NCI-H1694 treated with DMSO at 0.1 percent for 48 hours (cell line): ENCODE measurements around the gene PIGO.

ENCODE experiments used
- DNase-seq: peaks from one replicate; lab custom pipeline; 2025; lab: John Stamatoyannopoulos, UW

The PIGO gene

DNA sequence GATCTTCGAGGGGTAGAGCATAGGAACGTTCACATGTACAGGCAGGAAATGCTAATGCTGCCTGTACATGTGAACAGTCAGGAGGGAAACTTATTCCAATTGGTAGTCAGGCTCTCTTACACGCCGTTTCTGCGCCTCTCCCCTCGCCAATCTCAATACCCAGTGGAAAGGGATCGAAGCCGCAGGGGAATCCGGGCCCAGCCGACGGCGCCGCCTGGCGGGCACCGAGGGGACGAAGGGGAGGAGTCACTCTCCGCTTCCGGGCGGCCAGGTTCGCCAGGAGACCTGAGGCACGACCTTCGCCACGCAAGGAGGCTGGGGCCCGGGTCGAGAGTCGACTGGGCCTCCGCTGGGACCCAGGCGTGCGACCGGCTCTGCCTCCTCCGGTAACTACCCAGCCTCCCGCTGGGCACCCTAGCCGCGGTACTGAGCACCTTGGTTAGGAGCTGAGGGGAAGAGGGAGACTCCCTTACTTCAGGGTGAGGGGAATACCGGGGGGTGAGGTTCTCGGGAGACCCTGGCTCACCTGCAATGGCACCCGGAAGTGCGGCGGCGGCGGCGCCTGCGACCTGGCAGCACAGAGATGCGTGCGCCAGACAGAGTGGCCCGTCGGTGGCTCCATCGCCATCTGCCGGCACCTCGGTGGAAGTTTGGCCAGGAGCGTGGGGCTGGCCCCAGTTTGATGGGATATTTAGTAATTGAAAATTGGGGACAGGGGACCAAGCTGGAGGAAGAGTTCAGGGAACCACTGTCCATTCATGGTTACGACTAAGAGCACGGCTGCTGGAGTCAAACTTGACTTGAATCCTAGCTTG lies at the start of gene PIGO:
Gene PIGO (minus strand): TSS at position 557 of the 815 bp plus-strand sequence. CDS start 1,026 bp downstream, outside the sequence.
- peak; percentile 87 for DNase-seq

DNA sequence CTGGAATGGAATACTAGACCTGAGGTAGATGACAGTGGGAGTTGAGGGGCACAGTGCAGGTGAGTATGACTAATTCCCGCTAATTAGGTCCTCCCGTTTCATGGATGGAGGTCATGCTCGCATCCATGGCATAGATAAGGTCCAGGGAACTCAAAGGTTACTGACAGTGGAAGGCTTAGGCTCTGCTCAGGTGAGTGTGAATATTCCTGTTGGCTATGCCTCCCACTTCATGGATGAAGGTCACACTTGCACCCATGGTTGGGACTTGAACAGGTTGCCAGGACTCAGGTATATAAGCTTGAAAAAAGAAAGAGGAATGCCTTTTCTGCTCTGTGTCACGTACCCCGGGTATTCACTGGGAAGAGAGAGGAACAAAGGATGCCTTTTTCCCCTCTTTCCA lies 45.6 kb upstream of the PIGO start:
- DNase-seq = no peak

DNA sequence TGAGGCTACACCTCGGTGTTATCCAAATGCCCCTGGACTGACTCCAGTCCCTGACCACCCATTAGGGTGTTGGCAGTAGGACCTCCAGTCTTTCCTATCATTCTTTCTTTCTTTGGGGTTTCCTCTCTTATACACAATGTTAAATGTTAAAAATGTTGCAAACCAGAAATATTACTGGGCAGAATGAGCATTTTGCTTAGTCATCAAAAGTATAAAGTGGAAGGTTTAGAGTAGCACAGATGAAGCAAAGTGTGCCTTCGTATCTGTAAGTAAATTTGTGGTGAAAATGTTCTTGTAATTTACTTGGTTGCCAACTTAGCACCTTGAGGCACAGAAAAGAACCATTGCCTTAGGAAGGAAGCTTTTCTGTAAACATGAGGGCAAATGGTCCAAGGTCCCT lies 43.7 kb upstream of the PIGO start:
- no peak for DNase-seq

DNA sequence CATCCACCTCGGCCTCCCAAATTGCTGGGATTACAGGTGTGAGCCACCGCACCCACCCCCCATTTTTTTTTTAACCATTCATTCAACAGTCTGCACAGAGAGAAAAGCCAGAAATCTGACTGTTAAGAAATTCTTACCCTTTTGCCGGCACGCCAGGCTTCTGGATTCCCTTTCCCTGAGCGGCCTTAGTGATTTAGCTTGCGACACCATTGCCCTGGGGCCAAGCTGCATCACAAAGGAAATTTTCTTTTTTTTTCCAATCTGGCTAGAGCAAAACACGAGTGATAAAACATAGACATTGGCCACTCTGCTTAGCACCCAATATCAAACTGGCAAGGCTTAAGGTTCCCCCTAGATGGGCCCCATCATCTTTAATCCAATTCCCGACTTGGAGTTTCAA lies 40.5 kb upstream of the PIGO start:
- DNase-seq = no peak

DNA sequence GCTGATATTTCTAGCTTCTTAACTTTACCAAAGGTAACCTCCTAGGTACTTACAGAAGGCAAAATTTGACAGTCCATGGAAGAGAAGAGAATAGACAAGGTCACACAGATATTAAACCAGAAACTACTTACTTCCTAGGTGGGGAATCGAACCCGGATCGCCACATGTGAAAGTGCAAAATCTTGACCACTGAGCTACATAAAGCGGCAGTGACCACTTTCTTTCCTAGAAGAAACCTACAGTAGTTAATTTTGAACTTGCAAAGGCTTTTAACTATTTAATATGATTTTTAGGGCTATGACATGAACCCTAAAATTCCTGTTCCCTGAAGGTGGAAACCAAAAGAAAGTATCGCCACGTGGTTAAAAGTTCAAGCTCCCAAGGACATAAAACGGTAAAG lies 39.6 kb upstream of the PIGO start:
- DNase-seq = no peak

DNA sequence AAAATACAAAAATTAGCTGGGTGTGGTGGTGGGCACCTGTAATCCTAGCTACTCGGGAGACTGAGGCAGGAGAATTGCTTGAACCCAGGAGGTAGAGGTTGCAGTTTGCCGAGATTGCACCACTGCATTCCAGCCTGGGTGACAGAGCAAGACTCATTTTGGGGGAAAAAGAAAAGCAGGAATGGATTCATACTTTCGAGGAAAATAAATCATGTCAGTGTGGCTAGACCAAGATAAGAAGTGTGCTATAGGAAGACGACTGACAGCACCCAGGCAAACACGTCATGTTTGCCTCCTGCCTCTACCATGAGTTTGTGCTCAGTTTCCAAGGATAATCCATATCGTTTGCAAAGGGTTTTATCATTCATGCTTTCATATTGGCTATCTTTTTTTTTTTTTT lies 38.5 kb upstream of the PIGO start:
- DNase-seq = no peak

DNA sequence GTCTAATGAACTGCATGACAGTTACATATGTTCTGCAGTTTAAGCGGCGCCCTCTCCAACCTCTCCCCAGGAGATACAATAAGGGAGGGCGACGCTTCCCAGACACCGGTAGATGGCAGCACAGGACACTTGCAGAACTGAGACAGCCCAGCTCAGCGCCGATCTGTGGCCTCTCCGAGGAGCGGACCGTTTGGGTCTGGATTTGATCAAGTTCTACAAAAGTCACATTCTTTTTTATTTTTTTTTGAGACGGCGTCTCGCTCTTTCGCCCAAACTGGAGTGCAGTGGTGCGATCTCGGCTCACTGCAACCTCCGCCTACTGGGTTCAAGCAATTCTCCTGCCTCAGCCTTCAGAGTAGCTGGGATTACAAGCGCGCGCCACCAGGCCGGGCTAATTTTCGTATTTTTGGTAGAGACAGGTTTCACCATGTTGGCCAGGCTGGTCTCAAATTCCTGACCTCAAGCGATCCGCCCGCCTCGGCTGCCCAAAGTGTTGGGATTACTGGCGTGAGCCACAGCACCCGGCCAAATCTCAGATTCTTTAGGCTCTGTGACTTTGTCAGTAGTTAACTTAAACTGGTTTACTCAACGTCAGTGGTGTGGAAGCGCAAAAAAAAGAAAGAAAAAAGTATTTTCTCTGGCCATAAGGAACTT lies 20.6 kb upstream of the PIGO start:
- peak; percentile 87 for DNase-seq

DNA sequence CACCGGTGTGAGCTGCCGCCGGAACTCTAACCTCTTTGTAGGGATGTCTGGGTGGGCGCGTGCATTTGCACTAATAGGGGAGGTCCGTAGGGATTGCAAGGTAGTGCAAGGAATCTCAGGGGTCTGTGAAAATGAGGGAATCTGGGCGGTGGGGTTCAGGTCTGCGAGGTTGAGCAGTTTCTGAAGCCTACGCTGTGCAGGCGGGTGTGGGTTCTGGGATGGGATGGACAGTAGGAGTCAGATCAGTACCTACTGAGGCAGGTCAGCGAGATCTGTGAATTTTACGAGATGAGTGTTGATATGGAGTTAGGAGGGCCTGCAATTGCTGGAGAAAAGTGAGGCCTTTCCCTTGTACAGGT lies 20.1 kb upstream of the PIGO start:
- DNase-seq = no peak

DNA sequence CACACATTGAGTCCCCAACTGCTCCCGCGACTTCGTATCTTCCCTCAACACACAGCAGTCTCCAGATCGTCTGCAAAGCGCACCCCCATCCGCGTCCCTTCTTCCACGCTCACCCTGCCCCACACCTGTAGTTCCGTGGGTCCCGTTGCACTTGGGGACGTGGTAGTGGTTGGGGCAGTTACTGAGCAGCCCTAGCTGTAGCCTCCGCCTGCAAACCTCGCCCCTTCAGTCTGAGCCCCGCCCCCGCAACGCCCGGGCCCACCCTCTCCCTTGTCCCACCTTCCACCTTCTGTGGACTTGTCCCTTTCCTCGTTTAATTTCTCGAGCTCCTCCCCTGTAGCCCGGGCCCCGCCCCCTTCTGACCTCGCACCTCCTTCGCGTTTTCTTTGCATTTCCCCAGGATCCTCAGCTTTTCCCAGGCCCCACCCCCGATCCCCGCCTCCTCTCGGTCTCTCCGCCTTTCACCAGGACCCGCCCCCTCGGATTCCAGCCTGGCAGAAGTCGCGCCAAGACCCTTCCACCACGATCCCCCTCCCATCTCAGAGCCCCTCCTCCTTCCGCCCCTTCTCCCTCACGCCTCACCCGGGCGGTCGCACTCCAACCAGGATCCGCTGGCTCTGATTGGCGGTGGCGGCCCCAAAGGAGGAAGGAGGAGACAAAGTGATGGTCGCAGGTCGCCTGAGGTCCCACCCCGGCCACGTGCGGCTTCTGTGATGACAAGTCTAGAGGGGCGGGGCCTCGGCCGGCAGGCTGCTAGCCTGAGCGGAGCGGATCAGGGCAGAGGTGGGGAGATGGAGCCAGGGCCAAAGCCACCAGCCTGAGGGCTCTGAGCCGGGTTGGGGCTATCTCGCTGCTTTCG lies 19.5 kb upstream of the PIGO start, which contains the start of gene ATOSB:
Gene ATOSB (minus strand): TSS at position 183 of the 859 bp plus-strand sequence. CDS start 7,588 bp downstream, outside the sequence.
- peak; percentile 89 for DNase-seq

DNA sequence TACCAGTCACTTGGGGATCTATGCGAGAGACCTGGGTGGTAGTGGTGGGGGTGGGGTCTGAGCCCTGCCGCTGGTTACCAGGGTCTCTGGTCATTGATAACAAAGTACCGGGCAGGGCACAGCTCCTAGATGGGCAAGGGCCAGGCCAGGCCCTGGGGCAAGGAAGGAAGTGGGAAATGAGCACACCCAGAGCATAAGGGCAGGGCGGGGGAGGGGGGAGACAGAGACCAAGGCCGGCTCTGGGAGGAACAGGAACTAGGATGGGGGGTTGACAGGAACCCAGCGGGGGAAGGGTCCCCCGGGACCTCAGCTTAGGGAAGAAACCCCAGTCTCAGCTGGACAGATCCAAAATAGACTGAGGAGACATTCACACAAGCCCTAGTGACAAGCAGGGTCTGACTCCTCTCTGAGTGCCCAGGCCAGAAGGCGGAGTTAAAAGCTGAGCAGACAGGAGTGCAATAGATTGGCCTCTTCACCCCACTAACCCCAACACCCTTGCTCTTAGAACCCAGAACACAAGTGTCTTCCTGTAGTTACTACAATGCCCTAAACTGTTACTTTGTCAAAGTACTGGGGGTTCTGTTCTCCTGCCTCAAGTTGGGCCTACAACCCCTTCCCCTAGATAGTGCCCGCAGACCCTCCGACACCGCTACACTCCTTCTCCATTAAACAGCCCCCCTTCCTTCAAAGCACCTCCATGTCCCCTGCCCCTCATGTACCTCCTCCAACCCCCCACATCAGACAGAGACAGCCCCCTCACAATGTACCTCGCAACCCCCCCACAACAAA lies 18.6 kb upstream of the PIGO start:
- no peak for DNase-seq

DNA sequence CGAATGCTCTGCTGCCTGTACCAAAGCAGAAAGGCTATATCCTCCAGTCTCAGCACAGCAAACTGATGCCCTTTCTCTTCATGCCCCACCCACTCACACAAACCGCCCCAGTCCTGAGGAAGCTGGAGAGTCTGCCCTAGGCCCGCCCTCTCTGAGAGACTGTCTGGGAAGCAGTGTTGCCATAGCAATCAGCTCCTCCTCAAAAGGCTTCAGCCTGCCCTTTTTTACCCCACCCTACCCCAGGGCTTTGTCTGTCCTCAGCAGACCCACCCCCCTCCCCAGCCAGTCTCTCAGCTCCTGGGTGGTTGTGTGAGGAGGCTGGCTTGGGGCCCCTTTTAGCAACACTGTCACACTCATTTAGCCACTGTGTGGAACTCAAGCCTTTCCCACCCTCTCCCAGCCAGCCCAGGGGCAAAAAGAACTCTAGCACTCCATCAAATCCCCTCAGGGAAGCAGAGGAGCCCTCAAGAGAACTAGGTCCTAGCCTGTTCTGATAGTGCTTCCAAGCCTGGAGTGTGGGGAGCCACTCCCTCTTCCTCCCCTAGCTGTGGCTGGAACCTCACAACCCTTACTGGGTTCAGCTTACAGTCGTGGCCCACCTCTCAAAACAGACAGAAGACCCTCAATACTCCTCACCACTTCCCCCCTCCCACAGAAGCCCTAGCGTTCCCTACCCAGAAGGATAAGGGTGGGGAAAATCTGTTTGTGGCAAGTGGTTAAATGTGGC lies 17.9 kb upstream of the PIGO start:
- no peak for DNase-seq

DNA sequence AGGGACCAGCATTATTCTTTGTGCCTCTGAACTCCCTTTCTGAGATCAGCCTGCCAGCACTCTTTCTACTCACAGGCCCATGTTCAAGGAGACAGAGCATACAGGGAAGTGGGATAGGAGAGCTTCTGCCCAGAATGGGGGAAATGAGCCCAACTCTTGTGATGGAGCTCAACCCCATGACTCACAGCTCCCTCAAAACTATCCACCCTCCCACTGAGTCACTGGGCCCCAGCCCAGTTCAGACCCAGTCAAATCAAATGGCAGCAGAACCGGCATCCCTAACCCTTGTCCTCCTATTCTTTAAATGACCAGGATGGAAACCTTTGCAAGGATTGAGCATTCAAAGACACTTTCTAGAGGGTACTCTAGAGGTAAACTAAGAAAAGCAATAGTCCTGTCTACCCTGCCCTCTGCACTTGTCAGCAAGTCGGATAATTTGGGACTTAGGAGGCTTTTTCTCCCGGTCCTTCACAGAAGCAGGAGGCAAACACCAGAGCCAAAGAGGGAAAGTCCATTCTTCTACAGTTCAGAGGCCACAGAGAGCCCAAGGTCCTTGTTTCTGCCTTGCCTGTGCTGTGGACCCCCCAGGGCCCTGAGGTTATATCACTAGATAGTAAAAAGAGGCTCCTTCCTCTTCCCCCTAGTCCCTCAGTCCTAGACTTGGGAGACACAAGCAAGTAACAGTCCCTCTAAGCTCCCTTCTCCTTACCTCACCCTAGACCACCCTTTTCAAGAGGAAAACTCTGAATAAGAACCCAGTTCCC lies 16.0 kb upstream of the PIGO start:
- DNase-seq = no peak

DNA sequence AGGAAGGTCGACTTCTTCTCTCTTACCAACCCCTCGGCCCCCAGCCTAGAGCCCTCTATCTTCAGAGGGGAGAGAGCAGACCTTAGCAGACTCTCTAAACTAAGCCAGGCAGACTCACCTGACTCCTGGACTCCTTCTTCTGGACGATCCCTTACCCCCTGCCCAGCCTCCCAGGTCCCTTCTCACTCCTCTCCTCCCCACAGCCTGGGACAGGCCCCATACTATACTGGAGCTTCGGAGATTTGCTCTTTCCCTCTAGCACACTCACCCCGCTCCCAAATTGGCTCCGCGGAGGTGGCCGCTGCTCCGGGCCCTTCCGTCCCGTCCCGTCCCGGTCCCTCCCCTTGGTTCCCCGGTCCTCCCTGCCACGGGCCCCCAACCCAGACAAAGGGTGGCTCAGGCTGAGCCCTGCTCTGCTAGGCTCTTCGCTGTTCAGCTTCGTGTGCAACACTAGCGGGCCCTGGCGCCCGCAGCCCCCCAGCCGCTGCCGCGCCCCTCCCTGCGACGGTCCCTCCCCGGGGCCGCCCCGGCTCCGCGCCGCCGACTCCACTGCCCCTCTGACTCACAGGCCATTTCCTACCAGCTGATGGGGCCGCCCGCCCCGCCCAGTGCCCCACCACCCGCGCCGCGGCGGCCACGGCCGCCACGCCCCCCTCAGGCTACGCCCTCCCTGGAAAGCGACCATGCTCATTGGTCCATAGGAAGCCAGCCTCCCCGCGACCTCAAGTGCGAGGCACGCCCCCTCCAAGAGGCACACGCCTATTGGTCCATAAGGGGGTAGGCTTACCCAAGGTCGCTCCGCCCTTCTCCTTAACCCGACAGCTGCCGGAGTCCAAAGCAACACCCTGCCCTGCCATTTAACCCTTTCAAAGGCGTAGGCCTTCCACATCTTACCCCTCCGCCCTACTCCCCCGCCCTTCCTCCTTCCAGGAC lies 14.9 kb upstream of the PIGO start:
- peak; percentile 97 for DNase-seq

DNA sequence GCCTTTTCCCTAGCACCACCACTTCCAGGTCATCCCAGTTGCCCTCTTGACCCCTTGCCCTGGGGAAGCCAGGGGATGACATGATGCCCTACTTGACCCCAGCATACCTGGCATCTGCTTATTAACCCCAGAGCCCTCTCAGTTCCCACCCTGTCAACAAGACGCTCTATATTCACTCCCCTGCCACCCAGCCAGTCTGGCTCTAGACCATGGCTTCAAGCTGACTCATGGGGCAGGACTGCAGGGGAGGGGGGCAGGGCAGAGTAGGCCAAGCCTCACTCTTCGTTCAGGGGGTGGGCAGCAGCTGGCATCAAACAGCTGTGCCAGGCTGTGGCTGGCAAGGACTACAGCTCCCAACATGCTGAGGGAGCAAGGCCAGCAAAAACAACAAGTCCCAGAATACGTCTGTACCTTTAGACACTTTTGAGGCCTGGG lies 14.0 kb upstream of the PIGO start:
- DNase-seq = peak; percentile 6

DNA sequence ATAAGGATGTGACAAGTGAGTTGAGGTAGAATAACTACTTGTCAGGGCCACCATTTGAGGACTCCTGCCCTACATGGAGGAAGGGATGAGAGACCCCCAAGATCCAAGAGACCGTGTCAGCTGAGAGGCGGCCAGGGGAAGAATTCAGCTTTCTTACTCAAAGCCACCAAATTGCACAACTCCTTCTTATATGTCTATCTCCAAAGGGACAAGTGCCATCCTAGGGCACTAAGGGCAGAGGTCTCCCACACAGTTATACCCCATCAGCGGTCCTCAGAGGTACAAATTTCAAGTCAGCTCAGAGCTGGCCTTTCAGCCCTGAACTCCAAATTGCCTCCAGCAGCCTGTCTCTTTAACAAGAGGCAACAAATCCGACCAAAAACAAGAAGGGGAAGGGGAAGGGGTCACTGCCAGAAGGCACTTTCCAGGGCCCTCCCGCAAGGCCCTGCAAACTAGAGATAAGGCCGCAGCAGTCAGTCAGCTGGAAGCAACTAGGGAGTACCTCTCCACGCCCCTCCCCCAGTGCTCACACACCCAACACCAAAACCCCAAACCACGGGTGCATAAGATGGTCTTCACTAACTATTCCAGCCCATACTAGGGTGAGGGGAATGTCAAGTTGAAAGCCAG lies 12.7 kb upstream of the PIGO start:
- DNase-seq = no peak

DNA sequence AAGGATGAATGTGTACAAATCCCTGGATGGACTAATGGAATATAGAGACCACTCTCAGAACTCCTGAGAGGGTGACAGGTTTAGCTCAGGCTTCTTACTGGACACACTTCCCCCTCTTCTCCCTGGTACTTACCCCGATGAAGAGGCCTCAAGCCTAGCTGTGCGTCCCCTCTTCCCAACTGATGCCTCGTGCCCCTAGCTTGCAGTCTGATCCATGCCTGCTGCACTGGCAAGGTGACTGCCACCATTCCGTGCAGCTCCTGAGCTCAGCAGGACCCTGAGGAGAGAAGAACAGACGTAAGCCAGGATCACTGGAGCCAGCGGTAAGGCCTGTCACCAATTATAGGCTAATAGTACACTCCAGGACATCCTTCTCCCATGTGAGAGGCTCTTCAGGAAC lies 12.1 kb upstream of the PIGO start:
- DNase-seq = no peak

DNA sequence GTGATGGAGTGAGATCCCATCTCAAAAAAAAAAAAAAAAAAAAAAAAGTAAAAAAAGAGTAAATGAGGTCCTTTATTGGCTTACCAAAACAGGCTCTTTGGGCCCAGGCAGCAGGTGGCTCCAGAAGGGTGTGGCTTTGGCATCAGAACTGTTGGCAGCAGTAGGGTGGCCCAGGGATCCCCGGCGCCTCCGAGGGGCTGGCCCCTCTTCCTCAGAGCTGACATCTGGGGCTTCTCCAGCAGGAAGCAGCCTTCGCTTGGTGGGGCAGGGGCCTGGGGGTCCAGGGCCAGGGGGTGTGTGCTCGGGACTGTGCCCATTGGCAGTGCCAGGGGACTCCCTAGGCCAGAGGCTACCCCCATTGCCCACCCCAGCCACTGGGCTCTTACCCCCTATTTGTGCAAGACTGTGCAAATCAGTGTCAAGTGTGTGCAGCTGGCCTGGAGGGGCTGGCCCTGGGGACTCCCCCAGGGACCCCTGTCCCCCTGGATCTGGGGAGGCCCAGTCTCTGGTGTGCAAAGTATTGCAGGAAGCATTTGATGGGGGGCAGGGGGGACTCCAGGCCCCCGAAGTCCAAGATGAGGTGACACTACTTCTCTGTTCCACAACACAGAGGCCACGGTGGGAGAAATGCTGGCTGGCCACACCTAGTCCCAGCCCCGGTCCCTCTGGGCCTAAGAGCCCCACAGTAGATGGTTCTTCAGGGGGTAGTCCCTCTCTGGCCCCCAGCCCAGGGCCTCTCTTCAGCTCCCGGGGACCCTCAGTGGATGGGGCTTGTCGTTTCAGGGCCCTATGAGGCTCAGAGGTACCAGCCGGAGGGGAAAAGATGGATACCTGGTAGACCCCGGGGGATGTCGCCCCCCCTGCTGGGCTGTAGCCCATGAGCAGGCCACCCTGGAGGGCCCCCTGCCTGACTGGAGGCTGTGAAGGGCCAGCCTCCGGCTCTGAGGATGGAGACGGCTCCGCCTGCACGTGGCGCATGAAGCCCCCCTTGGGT lies 11.2 kb upstream of the PIGO start:
- DNase-seq = no peak
